ENCODE data around the gene KRT78.

DNA sequence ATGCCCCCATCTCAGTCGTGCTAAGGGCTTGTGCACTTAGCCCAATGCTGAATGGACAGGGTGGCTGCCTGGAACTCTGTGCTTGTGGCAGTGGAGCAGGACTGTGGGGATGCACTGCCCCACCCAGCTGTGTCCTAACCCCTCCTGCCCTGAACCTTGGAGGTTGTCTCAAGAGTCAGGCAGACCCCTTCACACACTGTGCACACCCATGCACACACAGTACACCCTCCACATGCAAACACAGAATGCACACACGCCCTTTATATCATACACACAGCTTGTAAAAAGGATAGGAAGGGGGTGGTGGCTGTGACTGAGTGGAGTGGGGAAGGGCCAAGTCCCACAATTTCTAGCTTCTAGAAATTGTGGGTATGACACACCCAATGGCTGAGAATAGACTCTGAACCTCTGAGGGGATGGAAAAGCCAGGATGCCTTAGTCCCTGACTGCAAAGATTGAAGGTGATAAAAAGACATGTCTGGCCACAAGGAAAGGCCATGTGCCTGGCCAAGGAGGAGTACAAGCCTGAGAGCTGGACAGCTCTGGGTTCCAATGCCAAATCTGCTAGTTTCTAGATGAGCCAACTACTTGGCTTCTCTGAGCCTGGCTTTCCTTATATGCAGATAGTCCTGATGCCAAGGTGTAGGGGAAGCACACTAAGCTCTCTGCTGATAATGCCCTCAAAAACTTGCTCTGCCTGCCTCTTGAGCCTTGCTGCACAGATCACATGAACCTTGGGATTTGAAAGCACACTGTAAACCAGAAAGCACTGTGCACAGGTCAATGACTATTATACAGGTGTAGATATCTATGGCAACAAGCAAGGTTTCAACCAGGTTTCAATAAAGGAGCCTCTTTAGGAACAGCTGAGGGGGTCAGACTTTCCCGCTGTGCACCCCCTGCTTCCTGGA, 47.7 kb upstream of the KRT78 start:
- TF ChIP-seq, protein P1, sequence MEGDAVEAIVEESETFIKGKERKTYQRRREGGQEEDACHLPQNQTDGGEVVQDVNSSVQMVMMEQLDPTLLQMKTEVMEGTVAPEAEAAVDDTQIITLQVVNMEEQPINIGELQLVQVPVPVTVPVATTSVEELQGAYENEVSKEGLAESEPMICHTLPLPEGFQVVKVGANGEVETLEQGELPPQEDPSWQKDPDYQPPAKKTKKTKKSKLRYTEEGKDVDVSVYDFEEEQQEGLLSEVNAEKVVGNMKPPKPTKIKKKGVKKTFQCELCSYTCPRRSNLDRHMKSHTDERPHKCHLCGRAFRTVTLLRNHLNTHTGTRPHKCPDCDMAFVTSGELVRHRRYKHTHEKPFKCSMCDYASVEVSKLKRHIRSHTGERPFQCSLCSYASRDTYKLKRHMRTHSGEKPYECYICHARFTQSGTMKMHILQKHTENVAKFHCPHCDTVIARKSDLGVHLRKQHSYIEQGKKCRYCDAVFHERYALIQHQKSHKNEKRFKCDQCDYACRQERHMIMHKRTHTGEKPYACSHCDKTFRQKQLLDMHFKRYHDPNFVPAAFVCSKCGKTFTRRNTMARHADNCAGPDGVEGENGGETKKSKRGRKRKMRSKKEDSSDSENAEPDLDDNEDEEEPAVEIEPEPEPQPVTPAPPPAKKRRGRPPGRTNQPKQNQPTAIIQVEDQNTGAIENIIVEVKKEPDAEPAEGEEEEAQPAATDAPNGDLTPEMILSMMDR (IDR thresholded peaks at IDR 0.05) = no peak
- TF ChIP-seq POLR2A (IDR thresholded peaks at IDR 0.05) = no peak

Data from testis (tissue), 2 donors.